Trophoblast cell (in vitro differentiated cells and primary cell): ENCODE data around the gene DKKL1.
A peak's percentile ranks its signal among the peaks of the same experiment; 100 is the strongest.

Experiments used
- DNase-seq, 2 donors: peaks; one replicate each; pipeline ENCODE4 v3.0.0-alpha.2; 2016
- H2AFZ ChIP-seq: 2 replicates; pipeline ENCODE4 v1.6.1; 2013; ENCODE audit warnings: low read length, moderate library complexity, mild to moderate bottlenecking; ENCODE audit not compliant: insufficient read depth, poor library complexity
- H2AK5ac ChIP-seq: 2 replicates; pipeline ENCODE4 v1.6.1; 2013; ENCODE audit warnings: mild to moderate bottlenecking, low read length
- H2BK120ac ChIP-seq: 2 replicates; pipeline ENCODE4 v1.6.1; 2013; ENCODE audit warnings: low read length, mild to moderate bottlenecking, moderate library complexity; ENCODE audit not compliant: insufficient read depth, poor library complexity
- H2BK12ac ChIP-seq: 2 replicates; pipeline ENCODE4 v1.6.1; 2013; ENCODE audit warnings: mild to moderate bottlenecking, low read length, moderate library complexity
- H2BK5ac ChIP-seq: 2 replicates; pipeline ENCODE4 v1.6.1; 2013; ENCODE audit warnings: low read length, low read depth, moderate library complexity, mild to moderate bottlenecking; ENCODE audit not compliant: poor library complexity
- H3K14ac ChIP-seq: 2 replicates; pipeline ENCODE4 v1.6.1; 2013; ENCODE audit warnings: mild to moderate bottlenecking, low read length
- H3K18ac ChIP-seq: 2 replicates; pipeline ENCODE4 v1.6.1; 2013; ENCODE audit warnings: mild to moderate bottlenecking, low read length
- H3K23ac ChIP-seq: 2 replicates; pipeline ENCODE4 v1.6.1; 2013; ENCODE audit warnings: low read length
- H3K27ac ChIP-seq: 2 replicates; pipeline ENCODE4 v1.5.1; 2013; ENCODE audit warnings: low read depth, mild to moderate bottlenecking, inconsistent platforms, low read length, moderate library complexity
- H3K27me3 ChIP-seq: 2 replicates; pipeline ENCODE4 v1.6.1; 2013; ENCODE audit warnings: inconsistent platforms, mild to moderate bottlenecking, low read length, moderate library complexity; ENCODE audit not compliant: insufficient read depth
- H3K36me3 ChIP-seq, 2 experiments: 1 replicate in 1 of 2; 2 replicates in 1 of 2; pipeline ENCODE4 v1.6.1; 2013; ENCODE audit warnings: low read length in 2 of 2, mild to moderate bottlenecking in 2 of 2, moderate library complexity in 1 of 2; ENCODE audit not compliant: insufficient read depth in 2 of 2, control insufficient read depth in 1 of 2
- H3K4ac ChIP-seq: 2 replicates; pipeline ENCODE4 v1.6.1; 2013; ENCODE audit warnings: low read depth, mild to moderate bottlenecking, low read length, moderate library complexity
- H3K4me1 ChIP-seq, 2 experiments: 1 replicate in 1 of 2; 2 replicates in 1 of 2; pipeline ENCODE4 v1.6.1; 2013; ENCODE audit warnings: low read length in 2 of 2, mild to moderate bottlenecking in 2 of 2, moderate library complexity in 1 of 2; ENCODE audit not compliant: insufficient read depth in 2 of 2, control insufficient read depth in 1 of 2
- H3K4me2 ChIP-seq: 2 replicates; pipeline ENCODE4 v1.6.1; 2013; ENCODE audit warnings: inconsistent platforms, mild to moderate bottlenecking, low read length, moderate library complexity
- H3K4me3 ChIP-seq: 2 replicates; pipeline ENCODE4 v1.5.1; 2013; ENCODE audit warnings: mild to moderate bottlenecking, low read depth, low read length, inconsistent platforms
- H3K79me1 ChIP-seq: one replicate; pipeline ENCODE4 v1.6.1; 2013; ENCODE audit warnings: low read length
- H3K79me2 ChIP-seq: 2 replicates; pipeline ENCODE4 v1.6.1; 2013; ENCODE audit warnings: low read length, mild to moderate bottlenecking; ENCODE audit not compliant: control insufficient read depth, insufficient read depth, poor library complexity
- H3K9ac ChIP-seq: 2 replicates; pipeline ENCODE4 v1.6.1; 2013; ENCODE audit warnings: mild to moderate bottlenecking, low read length
- H3K9me3 ChIP-seq: 2 replicates; pipeline ENCODE4 v1.6.1; 2013; ENCODE audit warnings: low read depth, mild to moderate bottlenecking, control low read depth, inconsistent platforms, low read length; ENCODE audit not compliant: insufficient read depth
- H4K12ac ChIP-seq: 2 replicates; pipeline ENCODE4 v1.6.1; 2013; ENCODE audit warnings: low read depth, mild to moderate bottlenecking, low read length, moderate library complexity
- H4K8ac ChIP-seq: 2 replicates; pipeline ENCODE4 v1.6.1; 2013; ENCODE audit warnings: low read depth, mild to moderate bottlenecking, low read length, moderate library complexity
- H4K91ac ChIP-seq: one replicate; pipeline ENCODE4 v1.6.1; 2013; ENCODE audit warnings: low read depth, mild to moderate bottlenecking, low read length, moderate library complexity
- WGBS: extraction: QIAGEN DNeasy Blood & Tissue Kit; methylation state at CpG from one replicate; pipeline ENCODE4 v1.1.7; 2013; ENCODE audit warnings: missing lambda C conversion rate; ENCODE audit not compliant: insufficient read length, insufficient coverage; ENCODE audit errors: extremely low coverage; 5-methylcytosine and 5-hydroxymethylcytosine counted together

Gene DKKL1

DNA sequence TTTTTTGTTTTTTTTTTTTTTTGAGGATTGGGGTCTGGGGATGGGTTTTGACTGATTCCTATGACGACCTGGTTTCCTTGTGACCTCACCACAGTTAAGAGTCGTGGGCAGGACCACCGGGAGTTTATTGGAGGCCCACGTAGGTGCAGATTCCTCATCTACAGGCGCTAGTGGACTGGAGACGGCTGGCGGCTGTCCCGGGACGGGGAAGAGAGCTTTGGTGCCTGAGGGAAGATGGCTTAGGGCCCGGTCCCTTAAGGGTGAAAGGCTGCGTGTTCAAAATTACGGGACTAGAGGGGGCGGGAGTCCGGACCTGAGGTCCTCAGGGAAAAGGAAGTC is 779 bp upstream of the DKKL1 start:
- H2BK12ac ChIP-seq: no peak overlapping the region
- H2AK5ac ChIP-seq: no peak overlapping the region
- no peak overlapping the region for H3K9ac ChIP-seq
- H3K79me2 ChIP-seq: peaks cover 12% of the 10 kb centered on the region
- H2BK5ac ChIP-seq: peak overlapping the region; percentile 12
- H2AFZ ChIP-seq: peak overlapping the region; percentile 76
- no peak overlapping the region for H3K4me3 ChIP-seq
- H3K4me1 ChIP-seq: peaks cover 0 to 4% of the 10 kb centered on the region in 2 experiments
- WGBS: no CpG with 5 or more reads among the region's 14 CpGs
- no peak overlapping the region for H3K23ac ChIP-seq
- peak overlapping the region; percentile 41 for H3K14ac ChIP-seq
- H3K9me3 ChIP-seq: peaks cover 3% of the 10 kb centered on the region
- peaks cover 17 to 18% of the 10 kb centered on the region in 2 experiments for H3K36me3 ChIP-seq
- H3K27me3 ChIP-seq: no peaks in the 10 kb centered on the region
- no peak overlapping the region for H2BK120ac ChIP-seq
- H4K91ac ChIP-seq: no peak overlapping the region
- no peak overlapping the region for H3K18ac ChIP-seq
- peak overlapping the region; percentile 47 for H4K12ac ChIP-seq
- DNase-seq: peak; percentile 10 to 49
- peak overlapping the region; percentile 70 for H4K8ac ChIP-seq
- H3K4ac ChIP-seq: peak overlapping the region; percentile 34
- peaks cover 14% of the 10 kb centered on the region for H3K79me1 ChIP-seq
- H3K27ac ChIP-seq: peak overlapping the region; percentile 24
- peak overlapping the region; percentile 80 for H3K4me2 ChIP-seq

GRCh38 chr19:49364083-49364737 is 533 bp downstream of the DKKL1 start:
- H3K4me2 ChIP-seq: peak overlapping the region; percentile 54
- H4K8ac ChIP-seq: no peak overlapping the region
- no peak overlapping the region for H3K14ac ChIP-seq
- H2AFZ ChIP-seq: no peak overlapping the region
- H2BK12ac ChIP-seq: no peak overlapping the region
- H3K4ac ChIP-seq: no peak overlapping the region
- no CpG with 5 or more reads among the region's 27 CpGs for WGBS
- no peak overlapping the region for H3K23ac ChIP-seq
- no peak overlapping the region for H3K18ac ChIP-seq
- no peaks in the 10 kb centered on the region for H3K27me3 ChIP-seq
- H3K9ac ChIP-seq: no peak overlapping the region
- peaks cover 12% of the 10 kb centered on the region for H3K79me2 ChIP-seq
- peaks cover 14% of the 10 kb centered on the region for H3K79me1 ChIP-seq
- no peak for DNase-seq
- peaks cover 5 to 7% of the 10 kb centered on the region in 2 experiments for H3K36me3 ChIP-seq
- no peak overlapping the region for H2AK5ac ChIP-seq
- peaks cover 0 to 4% of the 10 kb centered on the region in 2 experiments for H3K4me1 ChIP-seq
- H3K4me3 ChIP-seq: no peak overlapping the region
- no peak overlapping the region for H2BK5ac ChIP-seq
- no peak overlapping the region for H4K12ac ChIP-seq
- no peak overlapping the region for H2BK120ac ChIP-seq
- no peak overlapping the region for H4K91ac ChIP-seq
- H3K27ac ChIP-seq: no peak overlapping the region
- H3K9me3 ChIP-seq: peaks cover 3% of the 10 kb centered on the region

DNA sequence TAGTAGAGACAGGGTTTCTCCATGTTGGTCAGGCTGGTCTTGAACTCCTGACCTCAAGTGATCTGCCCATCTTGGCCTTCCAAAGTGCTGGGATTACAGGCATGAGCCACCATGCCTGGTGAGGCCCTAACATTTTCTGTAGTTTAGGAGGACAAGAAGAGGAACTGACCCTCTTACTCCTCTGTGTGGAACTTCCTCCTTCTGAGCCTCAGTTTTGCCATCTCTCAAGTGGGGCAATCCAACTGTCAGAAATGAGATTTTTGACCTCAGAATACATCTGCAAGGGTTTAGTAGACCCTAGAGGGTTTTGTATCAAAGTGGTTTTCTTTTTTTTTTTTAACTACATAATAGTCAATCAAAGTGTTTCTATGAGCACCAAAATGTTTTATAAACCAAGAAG is 2.4 kb downstream of the DKKL1 start:
- Histone ChIP-seq H3K9ac (no peak overlapping the region), H4K12ac (no peak overlapping the region), H3K79me2 (peaks cover 8% of the 10 kb centered on the region), H3K4me2 (no peak overlapping the region), H3K79me1 (peaks cover 12% of the 10 kb centered on the region), H3K36me3 (no peaks in the 10 kb centered on the region), H3K18ac (no peak overlapping the region), H2BK120ac (no peak overlapping the region), H3K9me3 (peaks cover 12% of the 10 kb centered on the region), H3K4me3 (no peak overlapping the region), H3K27me3 (no peaks in the 10 kb centered on the region), H3K14ac (no peak overlapping the region), H3K27ac (no peak overlapping the region), H3K23ac (no peak overlapping the region), H2BK5ac (no peak overlapping the region), H4K91ac (no peak overlapping the region), H2AK5ac (no peak overlapping the region), H2BK12ac (no peak overlapping the region), H4K8ac (no peak overlapping the region), H2AFZ (no peak overlapping the region), H3K4ac (no peak overlapping the region), H3K4me1 (no peaks in the 10 kb centered on the region)
- DNase-seq: no peak

DNA sequence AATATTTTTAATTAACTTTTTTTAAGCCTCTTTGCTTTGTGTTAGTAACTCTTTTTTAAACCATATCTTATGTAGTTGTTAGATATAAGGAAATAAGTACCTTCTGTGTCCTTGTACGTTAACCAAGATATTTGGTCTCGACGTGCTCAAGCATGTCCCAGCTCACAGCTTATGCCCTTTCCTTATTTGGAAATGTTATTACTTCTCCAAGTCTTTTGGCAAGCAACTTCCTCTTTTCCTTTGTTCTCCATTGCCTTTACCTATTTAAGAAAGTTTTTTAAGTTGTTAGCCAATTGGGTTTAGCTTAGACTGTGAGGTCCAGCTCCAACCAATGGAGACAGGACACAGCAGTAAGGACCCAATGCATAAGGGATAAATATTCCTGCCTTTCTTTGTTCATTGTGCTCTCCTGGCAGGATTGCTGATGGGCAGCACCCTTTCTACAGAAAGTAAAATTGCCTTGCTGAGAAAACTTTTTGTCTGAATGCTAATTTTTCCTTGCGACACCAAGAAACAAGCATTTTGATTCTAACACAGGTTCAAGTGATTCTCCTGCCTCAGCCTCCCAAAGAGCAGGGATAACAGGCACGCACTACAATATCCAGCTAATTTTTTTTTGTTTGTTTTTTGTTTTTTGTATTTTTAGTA is 5.2 kb downstream of the DKKL1 start:
- no peak overlapping the region for H3K18ac ChIP-seq
- no peak for DNase-seq
- no peak overlapping the region for H4K8ac ChIP-seq
- no peak overlapping the region for H3K27ac ChIP-seq
- H2AK5ac ChIP-seq: no peak overlapping the region
- H2BK5ac ChIP-seq: no peak overlapping the region
- H3K23ac ChIP-seq: no peak overlapping the region
- H3K27me3 ChIP-seq: no peaks in the 10 kb centered on the region
- H3K4me2 ChIP-seq: no peak overlapping the region
- H2BK120ac ChIP-seq: no peak overlapping the region
- no peak overlapping the region for H3K4ac ChIP-seq
- H3K14ac ChIP-seq: no peak overlapping the region
- no peak overlapping the region for H3K9ac ChIP-seq
- H3K4me3 ChIP-seq: no peak overlapping the region
- no peaks in the 10 kb centered on the region for H3K36me3 ChIP-seq
- no peak overlapping the region for H2AFZ ChIP-seq
- H3K4me1 ChIP-seq: no peaks in the 10 kb centered on the region
- no peaks in the 10 kb centered on the region for H3K79me1 ChIP-seq
- H4K91ac ChIP-seq: no peak overlapping the region
- H3K9me3 ChIP-seq: peaks cover 10% of the 10 kb centered on the region
- H2BK12ac ChIP-seq: no peak overlapping the region
- H4K12ac ChIP-seq: no peak overlapping the region
- H3K79me2 ChIP-seq: no peaks in the 10 kb centered on the region
- WGBS: no CpG with 5 or more reads among the region's 5 CpGs
